MM.1S (cell line): ENCODE data around the gene RIPOR1.
"Not testable (repeated sequence)": the region's sequence is repeated elsewhere in the genome, so short reads cannot be mapped to it uniquely, and the experiment has no call there.

ENCODE experiments used
- DNase-seq: peaks from one replicate; pipeline ENCODE4 v3.0.0-alpha.2; 2015
- H2AFZ ChIP-seq: fragments of 300-600 bp; sonication (generic); 2 replicates; pipeline ENCODE4 v1.6.0; 2016; ENCODE audit warnings: antibody characterized with exemption, low read length
- H3F3A ChIP-seq: fragments of 300-600 bp; sonication (generic); 2 replicates; pipeline ENCODE4 v1.6.1; 2016; ENCODE audit warnings: mild to moderate bottlenecking, antibody characterized with exemption, low read length, moderate library complexity, mixed read lengths; ENCODE audit not compliant: insufficient read depth
- H3K27ac ChIP-seq: fragments of 300-600 bp; sonication (generic); 2 replicates; pipeline ENCODE4 v1.5.1; 2016; ENCODE audit warnings: mild to moderate bottlenecking, low read length
- H3K27me3 ChIP-seq: fragments of 300-600 bp; sonication (generic); replicated peaks from 2 replicates; pipeline ENCODE4 v1.6.0; 2016; ENCODE audit warnings: low read length; ENCODE audit not compliant: insufficient read depth
- H3K36me3 ChIP-seq: fragments of 300-600 bp; sonication (generic); replicated peaks from 2 replicates; pipeline ENCODE4 v1.6.1; 2016; ENCODE audit warnings: mild to moderate bottlenecking, low read length, mixed read lengths; ENCODE audit not compliant: insufficient read depth
- H3K4me1 ChIP-seq: fragments of 300-600 bp; sonication (generic); 2 replicates; pipeline ENCODE4 v1.6.1; 2016; ENCODE audit warnings: low read length, mixed read lengths
- H3K4me2 ChIP-seq: fragments of 300-600 bp; sonication (generic); 2 replicates; pipeline ENCODE4 v1.6.0; 2016; ENCODE audit warnings: low read depth, low read length
- H3K4me3 ChIP-seq: fragments of 300-600 bp; sonication (generic); 2 replicates; pipeline ENCODE4 v1.5.1; 2016; ENCODE audit warnings: low read length, mixed read lengths
- H3K79me2 ChIP-seq: fragments of 300-600 bp; sonication (generic); 2 replicates; pipeline ENCODE4 v1.6.1; 2016; ENCODE audit warnings: mixed run types, low read length, mixed read lengths
- H3K9ac ChIP-seq: fragments of 300-600 bp; sonication (generic); 2 replicates; pipeline ENCODE4 v1.6.1; 2016; ENCODE audit warnings: low read length, mixed read lengths
- H3K9me2 ChIP-seq: fragments of 300-600 bp; sonication (generic); replicated peaks from 2 replicates; pipeline ENCODE4 v1.6.1; 2016; ENCODE audit warnings: mild to moderate bottlenecking, low read length, mixed read lengths; ENCODE audit not compliant: insufficient read depth
- H3K9me3 ChIP-seq: fragments of 300-600 bp; sonication (generic); replicated peaks from 2 replicates; pipeline ENCODE4 v1.6.1; 2016; ENCODE audit warnings: mild to moderate bottlenecking, low read length, mixed read lengths; ENCODE audit not compliant: insufficient read depth
- H4K20me1 ChIP-seq: fragments of 300-600 bp; sonication (generic); 2 replicates; pipeline ENCODE4 v1.6.1; 2016; ENCODE audit warnings: mild to moderate bottlenecking, low read length, moderate library complexity, mixed read lengths; ENCODE audit not compliant: insufficient read depth
- CTCF ChIP-seq: fragments of 300-600 bp; sonication (generic); IDR thresholded peaks from 2 replicates; pipeline ENCODE4 v1.5.1; 2016; ENCODE audit warnings: antibody characterized with exemption, low read length, mixed read lengths
- EZH2 ChIP-seq: fragments of 300-600 bp; sonication (generic); optimal IDR thresholded peaks from 2 replicates; pipeline ENCODE3; 2017; ENCODE audit warnings: low read depth, mild to moderate bottlenecking, antibody characterized with exemption, low read length, mixed read lengths
- EZH2phosphoT487 ChIP-seq: fragments of 300-600 bp; sonication (generic); IDR thresholded peaks from 2 replicates; pipeline ENCODE4 v1.6.1; 2018; ENCODE audit warnings: antibody characterized with exemption, low read length

RIPOR1 gene

DNA sequence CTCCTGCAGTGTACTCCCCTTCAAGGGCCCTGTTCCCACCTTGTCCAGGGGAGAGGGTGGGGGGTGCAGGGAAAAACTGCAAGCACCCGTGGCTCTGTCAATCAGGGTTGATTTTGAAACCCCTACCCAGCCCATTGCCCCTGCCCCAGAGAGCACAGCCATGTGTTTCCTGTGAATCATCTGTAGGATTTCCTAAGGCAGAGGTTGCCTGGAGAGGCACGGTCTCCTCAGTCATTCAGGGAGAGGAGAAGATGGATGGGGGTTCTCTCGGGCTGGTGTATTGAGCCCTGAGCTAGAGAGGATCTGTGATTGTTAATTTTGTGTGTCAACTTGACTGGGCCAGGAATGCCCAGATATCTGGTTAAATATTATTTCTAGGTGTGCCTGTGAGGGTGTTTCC is 41.8 kb upstream of the RIPOR1 start:
- peaks cover 15% of the 10 kb centered on the region for H3K4me1 ChIP-seq
- H2AFZ ChIP-seq: no peak overlapping the region
- TF ChIP-seq EZH2phosphoT487 (no peak), EZH2 (no peak), CTCF (no peak)
- DNase-seq: no peak
- H3K4me3 ChIP-seq: no peak overlapping the region
- no peaks in the 10 kb centered on the region for H3K36me3 ChIP-seq
- H3K9ac ChIP-seq: no peak overlapping the region
- no peaks in the 10 kb centered on the region for H4K20me1 ChIP-seq
- H3K9me3 ChIP-seq: no peaks in the 10 kb centered on the region
- H3K79me2 ChIP-seq: peaks cover 21% of the 10 kb centered on the region
- H3K9me2 ChIP-seq: no peaks in the 10 kb centered on the region
- H3K27ac ChIP-seq: no peak overlapping the region
- no peak overlapping the region for H3K4me2 ChIP-seq
- H3K27me3 ChIP-seq: no peaks in the 10 kb centered on the region
- peaks cover 18% of the 10 kb centered on the region for H3F3A ChIP-seq

- not testable (repeated sequence) for H2AFZ ChIP-seq, H3K4me3 ChIP-seq, H4K20me1 ChIP-seq, H3K27me3 ChIP-seq, H3K9me3 ChIP-seq, H3K9ac ChIP-seq, H3K27ac ChIP-seq, H3K9me2 ChIP-seq, DNase-seq, H3K36me3 ChIP-seq, H3K4me2 ChIP-seq
- Histone ChIP-seq H3K4me1 (peaks cover 15% of the 10 kb centered on the region), H3K79me2 (peaks cover 13% of the 10 kb centered on the region), H3F3A (peaks cover 18% of the 10 kb centered on the region)
These were observed 41.1 kb upstream of the RIPOR1 start for GRCh38 chr16:67487561-67487960.

DNA sequence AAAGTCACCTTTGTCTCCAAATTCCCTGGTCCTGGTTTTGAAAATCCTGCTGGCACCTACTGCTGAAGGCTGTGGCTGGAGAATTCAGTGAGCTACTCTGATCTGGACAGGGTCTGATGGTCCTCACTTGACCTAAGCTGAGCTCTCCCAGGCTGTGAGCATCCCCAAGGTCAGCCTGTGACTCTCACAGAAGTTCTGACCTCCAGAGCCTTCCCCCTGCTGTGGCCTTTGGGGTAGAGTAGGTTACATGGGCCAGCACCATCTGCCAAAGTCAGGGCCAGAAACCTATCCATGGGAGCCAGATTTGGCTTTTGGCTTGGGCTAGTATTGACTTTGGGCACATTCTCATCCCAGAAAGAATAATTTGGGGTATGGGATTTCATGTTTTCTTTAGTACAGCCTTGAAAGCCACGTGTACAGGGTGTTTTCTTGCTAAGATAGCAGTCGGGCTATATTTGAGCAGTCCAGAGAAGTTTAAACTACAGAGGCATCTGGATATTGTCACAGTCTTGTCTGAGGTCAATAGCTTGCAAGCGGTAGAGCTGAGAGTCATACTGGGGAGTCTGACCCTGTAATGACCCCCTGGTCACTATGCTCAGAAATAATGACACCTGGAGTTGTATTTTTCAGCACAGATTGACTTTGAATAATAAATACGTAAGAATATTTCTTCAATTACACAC is 39.1 kb upstream of the RIPOR1 start:
- Histone ChIP-seq H3K9ac (peak overlapping the region; percentile 6; the same call in 1 of the 2 replicates), H3K27ac (peak overlapping the region; percentile 59; the same call in 1 of the 2 replicates)
- no peak for TF ChIP-seq EZH2phosphoT487
- TF ChIP-seq CTCF: no peak
- TF ChIP-seq EZH2: no peak

More for the DNA sequence above, 39.1 kb upstream of the RIPOR1 start:
- Histone ChIP-seq H3K4me2 (peak overlapping the region; percentile 56; the same call in 1 of the 2 replicates), H2AFZ (no peak overlapping the region), H3K79me2 (no peaks in the 10 kb centered on the region), H3F3A (peaks cover 18% of the 10 kb centered on the region), H3K4me1 (peaks cover 15% of the 10 kb centered on the region), H3K36me3 (no peaks in the 10 kb centered on the region), H3K9me3 (no peaks in the 10 kb centered on the region), H3K27me3 (no peaks in the 10 kb centered on the region), H3K4me3 (no peak overlapping the region), H3K9me2 (no peaks in the 10 kb centered on the region), H4K20me1 (no peaks in the 10 kb centered on the region)
- DNase-seq: no peak
